GM12873 (cell line): ENCODE results near the gene MUC2.

Source experiments
- TF ChIP-seq, protein P1 (sequence below): IDR thresholded peaks from 2 replicates; pipeline ENCODE4 v1.5.1; 2012; ENCODE audit warnings: low read depth, mild to moderate bottlenecking, moderate library complexity, low read length, control low read depth; ENCODE audit not compliant: insufficient read depth; ENCODE audit errors: missing control alignments

Gene MUC2

GRCh38 chr11:1074244-1075221 lies at the start of gene MUC2:
MUC2 (plus strand) TSS chr11:1074874.
- TF ChIP-seq, protein P1, sequence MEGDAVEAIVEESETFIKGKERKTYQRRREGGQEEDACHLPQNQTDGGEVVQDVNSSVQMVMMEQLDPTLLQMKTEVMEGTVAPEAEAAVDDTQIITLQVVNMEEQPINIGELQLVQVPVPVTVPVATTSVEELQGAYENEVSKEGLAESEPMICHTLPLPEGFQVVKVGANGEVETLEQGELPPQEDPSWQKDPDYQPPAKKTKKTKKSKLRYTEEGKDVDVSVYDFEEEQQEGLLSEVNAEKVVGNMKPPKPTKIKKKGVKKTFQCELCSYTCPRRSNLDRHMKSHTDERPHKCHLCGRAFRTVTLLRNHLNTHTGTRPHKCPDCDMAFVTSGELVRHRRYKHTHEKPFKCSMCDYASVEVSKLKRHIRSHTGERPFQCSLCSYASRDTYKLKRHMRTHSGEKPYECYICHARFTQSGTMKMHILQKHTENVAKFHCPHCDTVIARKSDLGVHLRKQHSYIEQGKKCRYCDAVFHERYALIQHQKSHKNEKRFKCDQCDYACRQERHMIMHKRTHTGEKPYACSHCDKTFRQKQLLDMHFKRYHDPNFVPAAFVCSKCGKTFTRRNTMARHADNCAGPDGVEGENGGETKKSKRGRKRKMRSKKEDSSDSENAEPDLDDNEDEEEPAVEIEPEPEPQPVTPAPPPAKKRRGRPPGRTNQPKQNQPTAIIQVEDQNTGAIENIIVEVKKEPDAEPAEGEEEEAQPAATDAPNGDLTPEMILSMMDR, result no peak

DNA sequence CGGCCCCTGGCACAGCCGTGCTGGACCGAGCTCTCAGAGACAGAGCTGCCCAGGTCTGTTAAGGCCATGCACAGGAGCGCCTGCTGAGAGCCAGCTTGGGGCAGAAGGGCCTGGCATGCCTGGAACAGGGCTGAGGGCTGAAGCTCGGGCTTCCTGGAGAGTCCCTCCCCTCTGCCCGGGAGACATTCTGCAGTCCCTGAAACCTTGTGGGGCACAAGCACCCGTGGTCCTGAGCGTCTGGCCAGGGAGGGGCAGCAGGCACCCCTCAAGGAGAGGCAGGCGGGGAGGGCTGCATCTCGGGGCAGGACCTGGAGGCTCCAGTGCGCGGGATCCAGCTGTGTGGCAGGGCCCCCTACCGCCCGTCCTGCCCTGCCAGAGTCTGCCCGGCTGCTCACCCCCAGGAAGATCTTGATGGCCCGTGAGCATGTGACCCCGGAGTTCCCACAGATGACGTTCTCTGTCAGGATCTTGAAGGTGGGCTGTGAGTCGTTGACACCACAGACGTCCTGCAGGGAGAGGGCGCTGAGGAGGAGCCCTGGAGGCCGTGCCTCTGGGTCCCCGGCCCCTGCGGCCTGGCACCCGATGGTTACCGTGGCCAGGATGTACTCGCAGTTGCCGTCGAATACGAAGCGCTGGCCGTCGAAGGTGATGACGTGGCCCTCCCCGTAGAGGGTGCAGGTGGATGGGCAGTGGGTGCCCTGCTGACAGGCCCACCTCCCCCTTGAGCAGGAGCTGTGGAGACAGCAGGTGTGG lies 49.1 kb upstream of the MUC2 start:
- TF ChIP-seq, protein P1, result no peak

- TF ChIP-seq, protein P1, result no peak
Observed at GRCh38 chr11:1026163-1026450, 48.6 kb upstream of the MUC2 start.

GRCh38 chr11:1026641-1027482 lies 47.8 kb upstream of the MUC2 start:
- TF ChIP-seq, protein P1, result no peak

DNA sequence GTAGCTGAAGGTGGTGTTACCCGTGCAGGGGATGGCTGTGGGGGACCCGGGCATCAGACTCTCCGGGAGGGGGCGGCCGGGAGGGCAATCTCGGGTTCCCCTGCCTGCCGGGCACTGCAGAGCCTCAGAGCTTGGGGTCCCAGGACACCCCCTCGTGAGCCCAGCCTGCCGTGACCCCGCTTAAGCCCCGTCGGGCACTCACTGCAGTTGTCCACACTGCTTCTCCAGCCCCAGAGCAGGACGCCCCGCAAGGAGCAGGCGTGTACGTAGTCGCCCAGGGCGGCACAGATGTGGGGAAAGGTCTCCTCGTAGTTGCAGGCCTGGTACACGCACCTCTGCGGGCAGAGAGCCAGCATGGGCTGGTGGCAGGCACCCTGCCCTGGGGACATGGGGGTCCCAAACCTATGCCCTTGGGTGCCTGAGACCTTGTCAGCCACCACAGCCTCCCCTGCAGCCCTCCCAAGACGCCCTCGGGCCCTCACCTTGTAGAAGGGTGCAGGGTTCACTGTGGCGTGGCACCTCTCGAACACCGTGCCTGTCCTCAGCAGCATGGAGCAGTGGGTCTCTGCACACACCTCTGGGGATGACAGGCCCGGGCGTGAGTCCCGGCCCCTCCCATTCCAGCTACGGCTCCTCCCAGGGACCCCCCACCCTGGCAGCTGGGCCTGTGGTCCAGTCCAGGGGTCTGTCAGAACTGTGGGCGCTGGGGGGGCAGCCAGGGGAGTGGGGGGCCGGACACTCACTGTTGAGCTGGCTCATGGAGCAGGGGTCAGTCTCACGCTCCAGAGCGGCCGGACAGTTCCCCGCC lies 47.0 kb upstream of the MUC2 start:
- TF ChIP-seq, protein P1, result no peak

DNA sequence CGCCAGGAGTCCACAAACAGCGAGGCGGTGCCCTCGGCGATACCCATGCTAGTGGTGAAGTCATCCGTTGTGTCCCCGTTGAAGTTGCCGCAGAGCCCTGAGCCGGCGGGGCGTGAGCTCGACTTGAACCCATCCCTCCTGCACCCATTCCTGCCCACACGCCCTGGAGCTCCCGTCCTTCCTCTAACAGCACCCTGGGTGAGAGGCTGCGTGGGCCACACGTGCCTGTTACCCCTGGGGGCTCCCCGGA lies 46.5 kb upstream of the MUC2 start:
- TF ChIP-seq, protein P1, result no peak
